ENCODE data around the gene LSM10.

Gene LSM10

DNA sequence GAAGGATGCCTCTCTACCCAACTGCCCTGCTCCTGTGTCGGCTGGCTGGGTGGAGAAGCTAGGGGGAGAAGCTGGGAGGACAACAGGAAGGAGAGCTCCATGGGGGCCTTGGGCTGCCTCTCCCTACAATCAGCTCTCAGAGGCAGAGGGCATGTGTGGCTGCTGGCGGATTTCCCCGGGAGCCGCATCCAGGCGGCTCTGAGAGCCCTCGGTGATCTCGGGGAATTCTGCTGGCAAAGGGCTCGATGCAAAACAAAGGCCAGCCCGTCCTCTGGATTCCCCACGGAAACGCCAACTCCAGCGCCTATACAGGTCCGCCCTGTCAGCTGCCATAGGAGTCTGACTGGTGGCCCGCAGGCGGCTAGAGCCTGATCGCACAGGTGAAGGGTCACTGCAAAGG lies 47.9 kb downstream of the LSM10 start:
- no peak for TF ChIP-seq ZFX (IDR thresholded peaks at IDR 0.05)
- TF ChIP-seq, protein P1, sequence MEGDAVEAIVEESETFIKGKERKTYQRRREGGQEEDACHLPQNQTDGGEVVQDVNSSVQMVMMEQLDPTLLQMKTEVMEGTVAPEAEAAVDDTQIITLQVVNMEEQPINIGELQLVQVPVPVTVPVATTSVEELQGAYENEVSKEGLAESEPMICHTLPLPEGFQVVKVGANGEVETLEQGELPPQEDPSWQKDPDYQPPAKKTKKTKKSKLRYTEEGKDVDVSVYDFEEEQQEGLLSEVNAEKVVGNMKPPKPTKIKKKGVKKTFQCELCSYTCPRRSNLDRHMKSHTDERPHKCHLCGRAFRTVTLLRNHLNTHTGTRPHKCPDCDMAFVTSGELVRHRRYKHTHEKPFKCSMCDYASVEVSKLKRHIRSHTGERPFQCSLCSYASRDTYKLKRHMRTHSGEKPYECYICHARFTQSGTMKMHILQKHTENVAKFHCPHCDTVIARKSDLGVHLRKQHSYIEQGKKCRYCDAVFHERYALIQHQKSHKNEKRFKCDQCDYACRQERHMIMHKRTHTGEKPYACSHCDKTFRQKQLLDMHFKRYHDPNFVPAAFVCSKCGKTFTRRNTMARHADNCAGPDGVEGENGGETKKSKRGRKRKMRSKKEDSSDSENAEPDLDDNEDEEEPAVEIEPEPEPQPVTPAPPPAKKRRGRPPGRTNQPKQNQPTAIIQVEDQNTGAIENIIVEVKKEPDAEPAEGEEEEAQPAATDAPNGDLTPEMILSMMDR (conservative IDR thresholded peaks at IDR 0.05): no peak
- no peak overlapping the region for H3K27ac ChIP-seq

DNA sequence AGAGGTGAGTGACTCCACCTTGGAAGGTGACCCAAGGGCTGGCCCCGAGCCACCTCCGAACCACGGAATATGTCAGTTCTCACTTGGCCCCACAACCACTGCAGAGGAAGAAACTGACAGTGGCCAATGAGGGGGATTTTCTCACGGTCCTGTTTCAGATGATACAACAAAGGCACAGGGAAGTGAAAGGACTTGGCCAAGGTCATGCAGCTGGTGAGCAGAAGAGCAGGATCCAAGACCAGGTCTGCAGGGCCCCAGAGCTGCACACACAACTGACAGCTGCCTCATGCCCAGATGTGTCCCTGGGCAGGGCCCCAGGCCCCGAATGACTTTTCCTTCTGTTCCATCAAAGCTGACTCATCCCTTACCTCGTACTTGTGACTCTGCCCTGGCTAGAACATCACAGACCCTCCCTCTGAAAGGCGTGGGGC lies 48.5 kb downstream of the LSM10 start:
- H3K27ac ChIP-seq: no peak overlapping the region
- TF ChIP-seq, protein P1 (conservative IDR thresholded peaks at IDR 0.05): no peak
- no peak for TF ChIP-seq ZFX (IDR thresholded peaks at IDR 0.05)

DNA sequence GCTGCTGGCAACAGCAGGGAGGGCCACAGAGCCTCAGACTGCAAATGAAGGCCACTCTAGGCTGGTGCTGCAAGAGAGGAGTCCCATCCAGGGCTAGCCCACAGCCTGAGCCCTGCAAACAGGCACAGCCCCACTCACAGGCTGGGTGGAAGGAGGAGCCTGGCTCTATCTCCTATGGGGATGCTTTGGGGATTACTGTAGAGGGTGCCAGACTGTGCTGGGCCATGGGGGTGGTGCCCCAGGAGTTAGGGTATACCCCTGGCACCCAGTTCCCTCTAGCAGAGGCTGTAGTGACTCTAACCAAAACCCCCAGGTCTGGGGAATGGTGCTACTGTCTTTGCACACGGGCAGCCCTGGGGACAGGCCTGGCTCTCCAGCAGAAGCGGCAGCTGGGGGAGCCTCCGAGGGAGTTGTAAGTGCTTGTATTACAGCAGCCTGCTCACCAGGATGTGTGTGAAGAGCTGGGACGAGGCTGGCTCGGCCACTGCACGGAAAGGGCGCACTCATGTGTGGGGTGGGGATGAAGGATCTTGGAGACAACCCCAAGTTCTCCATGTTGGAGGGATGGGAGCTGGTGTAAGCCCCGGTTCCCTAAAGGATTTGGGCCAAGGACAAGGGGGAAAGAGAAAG lies 50.9 kb downstream of the LSM10 start:
- TF ChIP-seq, protein P1 (conservative IDR thresholded peaks at IDR 0.05): no peak
- TF ChIP-seq ZFX (IDR thresholded peaks at IDR 0.05): no peak
- no peak overlapping the region for H3K27ac ChIP-seq

DNA sequence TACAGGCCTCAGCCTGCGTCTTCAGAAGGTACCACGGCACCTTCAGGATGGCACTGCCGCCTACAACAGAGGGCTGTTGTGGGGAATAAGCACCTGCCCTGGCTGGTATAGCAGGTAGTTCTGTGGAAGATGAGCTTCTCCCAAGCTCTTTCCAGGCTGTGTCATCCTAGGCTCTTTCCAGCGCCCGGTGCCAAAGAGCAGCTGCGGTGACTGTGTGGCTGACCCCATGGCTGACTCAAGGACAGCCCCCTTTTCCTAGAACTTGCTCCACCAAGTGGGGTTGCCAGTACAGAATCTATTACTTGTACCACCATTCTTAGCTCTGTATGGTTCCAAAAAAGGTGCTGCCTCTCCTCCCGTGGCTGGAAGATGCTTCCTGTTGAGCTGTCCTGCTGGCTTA lies 52.4 kb downstream of the LSM10 start:
- TF ChIP-seq, protein P1 (conservative IDR thresholded peaks at IDR 0.05): no peak
- no peak for TF ChIP-seq ZFX (IDR thresholded peaks at IDR 0.05)
- no peak overlapping the region for H3K27ac ChIP-seq

DNA sequence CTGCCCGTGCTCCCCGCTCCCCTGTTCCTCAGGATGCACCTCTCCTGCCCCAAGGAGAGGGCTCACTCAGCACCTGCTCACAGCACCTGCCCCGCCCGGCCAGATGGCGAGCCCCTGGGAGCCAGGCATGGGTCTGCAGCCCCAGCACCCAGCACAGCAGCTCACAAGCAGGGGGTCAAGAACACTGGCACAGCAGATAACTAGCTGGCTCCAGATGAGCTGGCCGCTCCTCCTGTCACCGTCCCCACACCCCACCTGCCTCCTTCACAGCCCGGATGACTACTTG lies 53.4 kb downstream of the LSM10 start:
- no peak for TF ChIP-seq ZFX (IDR thresholded peaks at IDR 0.05)
- TF ChIP-seq, protein P1 (conservative IDR thresholded peaks at IDR 0.05): no peak
- H3K27ac ChIP-seq: no peak overlapping the region

DNA sequence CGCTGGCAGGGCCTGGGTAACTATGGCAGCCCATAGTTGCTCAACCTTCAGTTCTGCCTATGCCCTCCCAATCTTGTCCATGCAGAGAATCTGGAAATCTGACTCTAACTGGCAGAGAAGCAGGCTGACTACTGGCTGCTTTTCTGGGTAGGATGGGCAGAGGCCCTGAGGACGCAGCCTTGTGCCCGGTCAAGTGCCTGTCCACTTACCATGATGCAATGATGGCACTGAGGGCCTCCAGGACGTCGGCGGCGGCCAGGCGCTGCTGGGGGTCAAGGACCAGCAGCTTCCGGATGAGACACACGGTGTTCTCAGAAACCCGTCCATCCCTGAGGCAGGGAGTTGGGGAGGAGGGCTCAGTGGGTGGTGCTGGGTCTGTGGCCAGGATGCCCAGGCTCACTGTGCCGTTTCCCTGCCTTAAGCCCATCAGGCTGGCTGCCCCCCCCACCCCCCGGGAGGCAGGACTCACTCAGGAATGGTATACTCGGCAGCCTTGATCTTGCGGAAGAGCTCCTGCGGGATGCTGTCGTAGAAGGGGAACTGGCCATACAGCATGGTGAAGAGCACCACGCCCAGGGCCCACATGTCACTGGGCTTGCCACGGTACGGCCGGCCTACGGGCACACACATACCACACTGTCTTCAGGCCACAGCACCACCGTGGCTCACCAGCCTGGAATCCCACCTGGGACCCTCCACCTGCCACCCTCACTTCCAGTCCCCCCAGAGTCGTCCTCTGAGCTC lies 53.9 kb downstream of the LSM10 start:
- H3K27ac ChIP-seq: no peak overlapping the region
- no peak for TF ChIP-seq ZFX (IDR thresholded peaks at IDR 0.05)
- TF ChIP-seq, protein P1 (conservative IDR thresholded peaks at IDR 0.05): no peak
